Activated CD4-positive, CD25-positive, alpha-beta regulatory T cell treated with anti-CD3 and anti-CD28 coated beads, Interleukin-2, amount 50 U/mL, for 72 hours (primary cell): ENCODE data around the gene POLL.

Experiments used
- DNase-seq: peaks from one replicate; pipeline ENCODE4 v3.0.0; 2021

The POLL gene

DNA sequence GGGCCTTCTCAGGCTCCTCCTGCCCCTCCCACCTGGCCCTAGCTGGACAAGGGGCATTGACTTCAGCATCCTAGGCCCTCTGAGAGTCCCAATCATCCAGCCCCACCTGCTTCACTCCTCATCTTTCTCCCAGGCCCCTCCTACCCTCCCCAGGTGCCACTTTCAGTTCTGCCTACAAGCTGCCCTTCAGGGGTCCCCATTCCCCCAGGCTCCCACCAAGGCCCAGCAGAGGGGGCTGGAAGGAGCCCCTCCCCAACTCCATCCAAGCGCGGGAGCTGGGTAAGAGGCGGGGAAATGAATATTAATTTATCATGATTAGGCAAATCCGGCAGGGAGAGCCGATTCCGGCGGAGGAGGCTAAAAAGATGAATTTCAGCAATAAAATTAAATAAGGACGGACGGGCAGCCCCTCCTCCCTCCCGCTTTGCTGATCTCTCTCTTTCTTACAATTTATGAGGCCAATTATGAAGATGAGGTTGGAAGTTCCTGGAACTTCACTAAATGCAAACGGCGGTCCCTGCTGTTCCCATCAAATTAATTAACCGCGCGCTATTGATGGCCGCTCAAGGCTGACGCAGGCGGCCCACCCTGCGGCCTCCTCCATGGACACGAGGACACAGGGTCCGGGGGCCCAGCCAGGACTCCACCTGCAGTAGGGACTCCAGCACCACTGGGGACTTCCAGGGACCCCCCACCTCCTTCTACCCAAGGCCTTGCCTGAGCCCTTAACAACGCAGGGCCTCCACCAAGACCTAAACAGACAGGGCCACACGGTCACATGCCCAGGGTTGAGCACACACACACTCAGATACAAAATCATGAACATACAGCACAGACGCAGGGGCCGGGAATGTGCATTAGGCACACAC lies 13.9 kb downstream of the POLL start:
- DNase-seq: no peak

- no peak for DNase-seq
Observed at GRCh38 chr10:101572785-101573184, 15.3 kb downstream of the POLL start.

GRCh38 chr10:101572126-101572525 lies 15.9 kb downstream of the POLL start:
- DNase-seq: no peak

GRCh38 chr10:101571271-101571925 lies 16.7 kb downstream of the POLL start:
- DNase-seq: no peak

DNA sequence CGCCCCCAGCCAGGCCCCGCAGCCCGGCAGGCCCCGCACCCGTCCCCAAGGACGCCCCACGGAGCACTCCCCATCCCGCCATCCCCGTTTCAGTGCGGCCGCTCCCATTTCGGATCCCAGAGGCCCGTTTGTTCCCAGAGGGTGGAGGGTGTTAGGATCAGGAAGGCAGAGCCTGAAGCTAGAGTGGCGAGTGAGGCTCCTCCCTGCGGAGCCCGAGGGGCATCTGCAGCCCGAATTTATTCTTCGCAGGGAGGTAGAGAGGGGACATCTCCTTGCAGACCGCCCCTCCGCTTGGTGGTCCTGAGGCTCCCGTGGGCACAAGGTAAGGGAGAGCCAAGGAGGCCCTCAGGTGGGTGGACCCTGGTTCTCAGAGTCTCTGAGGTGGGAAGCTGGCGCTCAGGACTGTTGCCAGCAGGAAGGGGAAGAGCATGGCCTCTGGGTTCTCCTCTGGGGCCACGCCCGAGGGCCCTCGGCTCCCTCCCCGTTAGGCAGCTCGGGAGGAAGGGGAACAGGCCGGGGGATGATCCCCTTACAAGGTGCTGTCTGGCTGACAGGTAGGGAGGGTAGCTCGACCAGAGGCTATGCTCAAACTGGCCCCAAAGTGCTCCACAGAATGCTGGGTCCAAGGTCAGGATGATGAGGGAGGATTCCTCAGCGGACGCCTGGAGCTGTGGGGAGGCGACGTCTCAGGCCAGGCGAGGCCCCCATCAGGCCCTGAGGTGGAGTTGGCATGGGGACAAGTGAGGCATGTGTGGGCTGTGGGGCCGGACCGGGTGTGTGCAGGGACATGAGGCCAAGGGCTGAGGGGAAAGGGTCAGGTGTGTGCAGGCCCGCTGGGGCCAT lies 17.4 kb downstream of the POLL start:
- DNase-seq: no peak

- peak; percentile 84 for DNase-seq
Observed at GRCh38 chr10:101569622-101570427, 18.2 kb downstream of the POLL start.

DNA sequence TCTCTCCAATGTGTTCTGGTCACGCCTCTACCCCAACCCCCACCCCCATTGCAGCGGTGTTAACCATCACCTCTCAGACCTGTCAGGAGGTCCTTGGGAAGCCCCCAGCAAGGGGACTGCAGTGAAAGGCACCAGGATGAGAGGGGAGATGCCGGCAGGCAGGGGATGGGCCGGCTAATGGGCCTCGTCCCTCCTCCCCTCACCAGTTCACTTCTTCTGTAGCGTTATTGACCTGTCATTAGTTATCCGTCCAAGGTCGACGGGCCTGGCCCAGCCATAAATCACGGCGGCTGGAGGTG lies 18.8 kb downstream of the POLL start:
- no peak for DNase-seq

- DNase-seq: no peak
Observed at GRCh38 chr10:101568054-101568745, 19.9 kb downstream of the POLL start.

DNA sequence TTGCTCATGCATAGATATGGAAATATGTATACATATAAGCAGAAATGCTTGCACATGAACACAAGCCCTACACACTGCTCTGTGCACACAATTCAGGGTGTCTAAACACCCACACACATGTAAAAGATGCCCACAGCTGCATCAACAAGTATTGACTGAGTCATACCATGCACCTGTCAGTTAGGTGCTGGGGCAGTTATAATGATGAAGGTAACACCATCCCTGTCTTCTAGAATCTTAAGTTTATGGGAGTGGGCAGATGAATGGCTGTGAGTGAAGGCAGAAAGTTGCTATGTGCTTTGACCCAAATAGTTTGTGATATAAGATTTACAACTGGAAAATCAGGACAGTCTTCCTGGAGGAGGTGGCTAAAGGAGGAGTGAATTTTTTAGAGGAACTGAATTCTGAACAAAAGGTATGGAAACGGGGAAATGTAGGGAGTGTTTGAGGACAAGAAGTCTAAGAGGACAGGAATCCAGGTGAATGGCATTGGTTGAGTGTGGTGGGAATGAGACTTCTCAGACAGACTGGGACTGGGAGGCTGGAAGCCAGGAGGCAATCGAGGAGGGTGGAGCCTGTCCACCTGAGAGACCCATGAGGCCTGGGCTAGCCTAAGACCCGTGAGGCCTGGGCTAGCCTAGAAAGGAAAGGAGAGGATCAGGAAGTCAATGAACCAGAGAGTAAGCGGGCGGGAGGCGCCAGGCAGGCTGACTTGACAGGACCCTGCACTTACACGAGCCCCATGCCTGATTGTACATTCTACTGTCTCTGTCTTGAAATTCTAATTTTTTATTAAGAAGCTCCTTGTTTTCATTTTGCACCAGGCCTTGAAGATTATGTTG lies 20.7 kb downstream of the POLL start:
- DNase-seq: no peak

- no peak for DNase-seq
Observed at GRCh38 chr10:101566333-101567164, 21.5 kb downstream of the POLL start.

- DNase-seq: no peak
Observed at GRCh38 chr10:101565936-101566332, 22.1 kb downstream of the POLL start.

- DNase-seq: no peak
Observed at GRCh38 chr10:101565370-101565900, 22.6 kb downstream of the POLL start.

GRCh38 chr10:101564490-101564991 lies 23.5 kb downstream of the POLL start:
- no peak for DNase-seq

DNA sequence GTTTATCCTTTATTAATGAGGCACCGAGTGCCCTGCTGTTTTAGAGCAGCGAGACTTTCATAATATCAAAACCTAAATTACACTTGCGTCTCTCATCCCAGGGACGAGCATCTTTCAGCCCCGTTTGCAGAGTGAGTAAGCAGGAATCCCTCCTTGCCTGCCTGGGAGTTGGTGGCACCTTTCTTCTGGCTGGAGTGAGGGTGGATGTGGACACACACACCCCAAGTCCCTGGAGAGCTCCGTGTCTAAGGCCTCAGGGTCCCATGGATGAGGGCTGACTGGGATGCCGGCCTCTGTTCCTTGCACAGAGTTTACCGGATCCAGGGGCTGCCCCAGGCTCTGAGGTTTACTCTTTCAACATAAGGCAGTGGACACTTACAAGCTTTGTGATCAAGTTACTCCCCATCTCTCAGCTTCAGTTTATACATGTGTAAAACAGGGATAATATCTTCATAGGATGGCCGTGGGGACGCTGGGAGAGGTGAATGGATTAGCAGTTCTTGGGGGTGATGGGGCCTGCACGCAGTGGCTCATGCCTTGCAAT lies 24.5 kb downstream of the POLL start:
- no peak for DNase-seq

DNA sequence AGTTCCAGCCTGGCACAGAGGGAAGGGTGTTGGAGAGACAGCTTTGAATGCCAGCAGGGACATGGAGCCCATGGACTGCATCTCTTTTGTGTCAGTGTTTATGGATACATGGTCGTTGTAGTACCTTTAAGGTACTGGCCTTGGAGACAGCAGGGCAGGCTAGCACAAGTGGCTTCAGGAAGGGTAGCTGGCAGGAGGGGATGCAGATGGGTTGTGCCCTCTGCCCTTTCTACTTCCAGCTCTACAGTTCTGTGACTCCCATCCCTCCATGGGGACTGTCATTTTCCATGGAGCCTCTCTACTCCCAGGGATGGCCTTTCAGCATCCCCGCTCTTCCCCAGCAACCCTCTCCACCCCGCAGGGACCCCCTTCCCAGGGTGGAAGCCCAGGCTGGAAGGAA lies 25.1 kb downstream of the POLL start:
- no peak for DNase-seq

DNA sequence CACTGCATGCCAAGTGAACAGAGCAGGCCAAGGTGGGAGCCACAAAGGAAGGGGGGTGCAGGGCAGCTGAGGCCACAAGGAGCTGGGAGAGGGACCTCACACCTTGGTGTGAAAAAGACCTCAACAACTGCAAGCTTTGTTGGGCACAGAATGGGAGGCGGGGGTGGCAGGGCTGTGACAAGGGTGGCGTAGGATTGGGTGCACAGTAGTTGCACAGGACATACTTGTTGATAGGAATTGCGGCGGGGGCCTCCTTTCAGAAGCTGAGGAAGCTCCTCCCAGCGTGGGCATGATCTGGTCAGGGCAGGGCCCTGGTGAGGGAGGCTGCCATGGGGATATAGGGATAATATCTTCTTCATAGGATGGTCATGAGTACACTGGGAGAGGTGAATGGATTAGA lies 25.8 kb downstream of the POLL start:
- DNase-seq: no peak

- no peak for DNase-seq
Observed at GRCh38 chr10:101561068-101561915, 26.8 kb downstream of the POLL start.

- no peak for DNase-seq
Observed at GRCh38 chr10:101560298-101561067, 27.6 kb downstream of the POLL start.
